HEK293 (cell line): ENCODE data around the gene TMEM263.

ENCODE experiments used
- CTCF ChIA-PET: fragments of 350-600 bp; formaldehyde crosslinking; extraction: SDS; loops from one replicate; lab custom pipeline; 2021; ENCODE audit warnings: antibody characterized with exemption; lab: Yijun Ruan, JAX
- POLR2A ChIA-PET: fragments of 300-600 bp; formaldehyde crosslinking; extraction: SDS; loops from one replicate; lab custom pipeline; 2020; ENCODE audit warnings: antibody characterized with exemption, inconsistent platforms; lab: Yijun Ruan, JAX
- H3K27ac ChIP-seq: fragments of 200-500 bp; sonication (Bioruptor generic); 2 replicates; pipeline ENCODE4 v1.5.1; 2014; ENCODE audit warnings: low read depth, low read length, control low read depth, inconsistent platforms; ENCODE audit errors: extremely low read depth
- H3K36me3 ChIP-seq, 2 experiments: fragments of 200-500 bp in 1 of 2; sonication (Bioruptor generic) in 1 of 2; 1 replicate in 1 of 2; 2 replicates in 1 of 2; pipeline ENCODE4 v1.5.1; 2014 to 2017; ENCODE audit warnings: inconsistent platforms in 2 of 2, low read length in 2 of 2; ENCODE audit not compliant: control insufficient read depth in 2 of 2, insufficient read depth in 1 of 2
- H3K4me1 ChIP-seq: fragments of 200-500 bp; sonication (Bioruptor generic); 2 replicates; pipeline ENCODE4 v1.5.1; 2014; ENCODE audit warnings: mild to moderate bottlenecking, low read length, inconsistent platforms; ENCODE audit not compliant: control insufficient read depth, insufficient read depth
- H3K4me3 ChIP-seq: 2 replicates; pipeline ENCODE4 v1.5.1; 2011; ENCODE audit warnings: low read depth, mild to moderate bottlenecking, control low read depth, low read length, moderate library complexity
- H3K9me3 ChIP-seq: fragments of 200-500 bp; sonication (Bioruptor generic); 2 replicates; pipeline ENCODE4 v1.5.1; 2014; ENCODE audit warnings: low read depth, low read length, inconsistent platforms; ENCODE audit not compliant: control insufficient read depth, insufficient read depth
- EGR2 ChIP-seq: fragments of 450-650 bp; formaldehyde crosslinking; IDR thresholded peaks from 2 replicates; pipeline ENCODE4 v1.5.1; 2016; ENCODE audit warnings: low read depth, missing biosample characterization, missing genetic modification characterization
- GLIS1 ChIP-seq: fragments of 450-650 bp; formaldehyde crosslinking; IDR thresholded peaks from 2 replicates; pipeline ENCODE4 v1.5.1; 2016; ENCODE audit warnings: missing biosample characterization, missing genetic modification characterization
- HOXC10 ChIP-seq: sonication (generic); formaldehyde crosslinking; IDR thresholded peaks from 2 replicates; pipeline ENCODE4 v1.8.1; 2023; ENCODE audit warnings: mild to moderate bottlenecking, missing genetic modification reagents
- MZF1 ChIP-seq: fragments of 450-650 bp; formaldehyde crosslinking; IDR thresholded peaks from 2 replicates; pipeline ENCODE4 v1.5.1; 2017; ENCODE audit warnings: missing biosample characterization, missing genetic modification characterization, borderline replicate concordance
- SETDB1 ChIP-seq: IDR thresholded peaks from one replicate; pipeline ENCODE4 v1.6.1; 2017; ENCODE audit warnings: mild to moderate bottlenecking, low read length, moderate library complexity, mixed read lengths; ENCODE audit not compliant: insufficient read length
- SP7 ChIP-seq: fragments of 450-650 bp; formaldehyde crosslinking; IDR thresholded peaks from 2 replicates; pipeline ENCODE4 v1.5.1; 2016; ENCODE audit warnings: missing biosample characterization, missing genetic modification characterization
- ZNF132 ChIP-seq: fragments of 450-650 bp; formaldehyde crosslinking; IDR thresholded peaks from 2 replicates; pipeline ENCODE4 v1.5.1; 2017; ENCODE audit warnings: missing biosample characterization, missing genetic modification characterization, borderline replicate concordance
- ZNF138 ChIP-seq: fragments of 450-650 bp; formaldehyde crosslinking; IDR thresholded peaks from 2 replicates; pipeline ENCODE4 v1.5.1; 2016; ENCODE audit warnings: missing biosample characterization, missing genetic modification characterization, borderline replicate concordance
- ZNF157 ChIP-seq: fragments of 450-650 bp; formaldehyde crosslinking; IDR thresholded peaks from 2 replicates; pipeline ENCODE4 v1.5.1; 2016; ENCODE audit warnings: missing biosample characterization, missing genetic modification characterization
- ZNF433 ChIP-seq: fragments of 450-650 bp; formaldehyde crosslinking; IDR thresholded peaks from 2 replicates; pipeline ENCODE4 v1.5.1; 2016; ENCODE audit warnings: missing biosample characterization, missing genetic modification characterization, low read depth
- ZNF529 ChIP-seq: fragments of 450-650 bp; formaldehyde crosslinking; IDR thresholded peaks from 2 replicates; pipeline ENCODE4 v1.5.1; 2017; ENCODE audit warnings: missing genetic modification characterization, missing biosample characterization; ENCODE audit not compliant: insufficient replicate concordance
- ZNF701 ChIP-seq: fragments of 450-650 bp; formaldehyde crosslinking; IDR thresholded peaks from 2 replicates; pipeline ENCODE4 v1.5.1; 2016; ENCODE audit warnings: missing biosample characterization, missing genetic modification characterization
- TF ChIP-seq, protein P1 (sequence below): fragments of 450-650 bp; formaldehyde crosslinking; IDR thresholded peaks from 2 replicates; pipeline ENCODE4 v1.5.1; 2016; ENCODE audit warnings: missing biosample characterization, missing genetic modification characterization
- TF ChIP-seq, protein P2 (sequence below): fragments of 450-650 bp; formaldehyde crosslinking; IDR thresholded peaks from 2 replicates; pipeline ENCODE4 v1.5.1; 2016; ENCODE audit warnings: missing biosample characterization, missing genetic modification characterization
- TF ChIP-seq, protein P3 (sequence below): fragments of 450-650 bp; formaldehyde crosslinking; IDR thresholded peaks from 2 replicates; pipeline ENCODE4 v1.5.1; 2017; ENCODE audit warnings: missing biosample characterization, missing genetic modification characterization
- TF ChIP-seq, protein P4 (sequence below): fragments of 450-650 bp; formaldehyde crosslinking; IDR thresholded peaks from 2 replicates; pipeline ENCODE4 v1.5.1; 2016; ENCODE audit warnings: missing biosample characterization, missing genetic modification characterization, low read depth
- TF ChIP-seq, protein P5 (sequence below): fragments of 450-650 bp; formaldehyde crosslinking; IDR thresholded peaks from 2 replicates; pipeline ENCODE4 v1.5.1; 2016; ENCODE audit warnings: missing biosample characterization, missing genetic modification characterization
- TF ChIP-seq, protein P6 (sequence below): fragments of 450-650 bp; formaldehyde crosslinking; IDR thresholded peaks from 2 replicates; pipeline ENCODE4 v1.5.1; 2016; ENCODE audit warnings: missing biosample characterization, missing genetic modification characterization, low read depth
- TF ChIP-seq, protein P7 (sequence below): fragments of 450-650 bp; formaldehyde crosslinking; IDR thresholded peaks from 2 replicates; pipeline ENCODE4 v1.5.1; 2017; ENCODE audit warnings: missing biosample characterization, missing genetic modification characterization
- TF ChIP-seq, protein P8 (sequence below): fragments of 450-650 bp; formaldehyde crosslinking; IDR thresholded peaks from 2 replicates; pipeline ENCODE4 v1.5.1; 2016; ENCODE audit warnings: missing biosample characterization, missing genetic modification characterization

TMEM263 gene

DNA sequence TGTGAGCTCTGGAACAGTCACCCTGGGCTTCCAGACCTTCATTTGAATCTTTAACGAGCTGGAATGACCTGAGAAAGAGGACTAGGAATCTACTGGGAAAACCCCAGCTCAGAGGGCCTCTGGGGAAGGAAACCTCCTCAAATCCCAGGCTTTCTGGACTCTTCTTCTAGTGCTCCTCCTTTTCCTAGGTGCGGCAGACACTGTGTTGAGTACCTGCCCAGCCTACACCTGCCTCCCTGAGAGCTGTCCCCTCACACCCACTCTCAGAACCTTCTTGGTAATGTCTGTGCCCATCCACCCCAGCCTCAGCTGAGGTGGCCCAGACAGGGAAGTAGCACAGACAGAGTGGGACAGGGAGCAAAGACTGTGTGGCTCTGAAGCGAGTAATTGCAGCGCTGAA is 47.9 kb upstream of the TMEM263 start:
- Histone ChIP-seq H3K27ac (no peak overlapping the region), H3K4me1 (no peaks in the 10 kb centered on the region), H3K9me3 (no peaks in the 10 kb centered on the region), H3K36me3 (no peaks in the 10 kb centered on the region), H3K4me3 (no peak overlapping the region)
- TF ChIP-seq ZNF529 (tag by site-specific recombination) (no peak), GLIS1 (tag by site-specific recombination) (no peak)
- TF ChIP-seq, protein P1, sequence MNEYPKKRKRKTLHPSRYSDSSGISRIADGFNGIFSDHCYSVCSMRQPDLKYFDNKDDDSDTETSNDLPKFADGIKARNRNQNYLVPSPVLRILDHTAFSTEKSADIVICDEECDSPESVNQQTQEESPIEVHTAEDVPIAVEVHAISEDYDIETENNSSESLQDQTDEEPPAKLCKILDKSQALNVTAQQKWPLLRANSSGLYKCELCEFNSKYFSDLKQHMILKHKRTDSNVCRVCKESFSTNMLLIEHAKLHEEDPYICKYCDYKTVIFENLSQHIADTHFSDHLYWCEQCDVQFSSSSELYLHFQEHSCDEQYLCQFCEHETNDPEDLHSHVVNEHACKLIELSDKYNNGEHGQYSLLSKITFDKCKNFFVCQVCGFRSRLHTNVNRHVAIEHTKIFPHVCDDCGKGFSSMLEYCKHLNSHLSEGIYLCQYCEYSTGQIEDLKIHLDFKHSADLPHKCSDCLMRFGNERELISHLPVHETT (tag by site-specific recombination): no peak
- TF ChIP-seq, protein P2, sequence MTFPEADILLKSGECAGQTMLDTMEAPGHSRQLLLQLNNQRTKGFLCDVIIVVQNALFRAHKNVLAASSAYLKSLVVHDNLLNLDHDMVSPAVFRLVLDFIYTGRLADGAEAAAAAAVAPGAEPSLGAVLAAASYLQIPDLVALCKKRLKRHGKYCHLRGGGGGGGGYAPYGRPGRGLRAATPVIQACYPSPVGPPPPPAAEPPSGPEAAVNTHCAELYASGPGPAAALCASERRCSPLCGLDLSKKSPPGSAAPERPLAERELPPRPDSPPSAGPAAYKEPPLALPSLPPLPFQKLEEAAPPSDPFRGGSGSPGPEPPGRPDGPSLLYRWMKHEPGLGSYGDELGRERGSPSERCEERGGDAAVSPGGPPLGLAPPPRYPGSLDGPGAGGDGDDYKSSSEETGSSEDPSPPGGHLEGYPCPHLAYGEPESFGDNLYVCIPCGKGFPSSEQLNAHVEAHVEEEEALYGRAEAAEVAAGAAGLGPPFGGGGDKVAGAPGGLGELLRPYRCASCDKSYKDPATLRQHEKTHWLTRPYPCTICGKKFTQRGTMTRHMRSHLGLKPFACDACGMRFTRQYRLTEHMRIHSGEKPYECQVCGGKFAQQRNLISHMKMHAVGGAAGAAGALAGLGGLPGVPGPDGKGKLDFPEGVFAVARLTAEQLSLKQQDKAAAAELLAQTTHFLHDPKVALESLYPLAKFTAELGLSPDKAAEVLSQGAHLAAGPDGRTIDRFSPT (tag by site-specific recombination): no peak
- TF ChIP-seq, protein P3, sequence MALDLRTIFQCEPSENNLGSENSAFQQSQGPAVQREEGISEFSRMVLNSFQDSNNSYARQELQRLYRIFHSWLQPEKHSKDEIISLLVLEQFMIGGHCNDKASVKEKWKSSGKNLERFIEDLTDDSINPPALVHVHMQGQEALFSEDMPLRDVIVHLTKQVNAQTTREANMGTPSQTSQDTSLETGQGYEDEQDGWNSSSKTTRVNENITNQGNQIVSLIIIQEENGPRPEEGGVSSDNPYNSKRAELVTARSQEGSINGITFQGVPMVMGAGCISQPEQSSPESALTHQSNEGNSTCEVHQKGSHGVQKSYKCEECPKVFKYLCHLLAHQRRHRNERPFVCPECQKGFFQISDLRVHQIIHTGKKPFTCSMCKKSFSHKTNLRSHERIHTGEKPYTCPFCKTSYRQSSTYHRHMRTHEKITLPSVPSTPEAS: no peak
- TF ChIP-seq, protein P4, sequence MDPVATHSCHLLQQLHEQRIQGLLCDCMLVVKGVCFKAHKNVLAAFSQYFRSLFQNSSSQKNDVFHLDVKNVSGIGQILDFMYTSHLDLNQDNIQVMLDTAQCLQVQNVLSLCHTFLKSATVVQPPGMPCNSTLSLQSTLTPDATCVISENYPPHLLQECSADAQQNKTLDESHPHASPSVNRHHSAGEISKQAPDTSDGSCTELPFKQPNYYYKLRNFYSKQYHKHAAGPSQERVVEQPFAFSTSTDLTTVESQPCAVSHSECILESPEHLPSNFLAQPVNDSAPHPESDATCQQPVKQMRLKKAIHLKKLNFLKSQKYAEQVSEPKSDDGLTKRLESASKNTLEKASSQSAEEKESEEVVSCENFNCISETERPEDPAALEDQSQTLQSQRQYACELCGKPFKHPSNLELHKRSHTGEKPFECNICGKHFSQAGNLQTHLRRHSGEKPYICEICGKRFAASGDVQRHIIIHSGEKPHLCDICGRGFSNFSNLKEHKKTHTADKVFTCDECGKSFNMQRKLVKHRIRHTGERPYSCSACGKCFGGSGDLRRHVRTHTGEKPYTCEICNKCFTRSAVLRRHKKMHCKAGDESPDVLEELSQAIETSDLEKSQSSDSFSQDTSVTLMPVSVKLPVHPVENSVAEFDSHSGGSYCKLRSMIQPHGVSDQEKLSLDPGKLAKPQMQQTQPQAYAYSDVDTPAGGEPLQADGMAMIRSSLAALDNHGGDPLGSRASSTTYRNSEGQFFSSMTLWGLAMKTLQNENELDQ (tag by site-specific recombination): no peak
- TF ChIP-seq, protein P5, sequence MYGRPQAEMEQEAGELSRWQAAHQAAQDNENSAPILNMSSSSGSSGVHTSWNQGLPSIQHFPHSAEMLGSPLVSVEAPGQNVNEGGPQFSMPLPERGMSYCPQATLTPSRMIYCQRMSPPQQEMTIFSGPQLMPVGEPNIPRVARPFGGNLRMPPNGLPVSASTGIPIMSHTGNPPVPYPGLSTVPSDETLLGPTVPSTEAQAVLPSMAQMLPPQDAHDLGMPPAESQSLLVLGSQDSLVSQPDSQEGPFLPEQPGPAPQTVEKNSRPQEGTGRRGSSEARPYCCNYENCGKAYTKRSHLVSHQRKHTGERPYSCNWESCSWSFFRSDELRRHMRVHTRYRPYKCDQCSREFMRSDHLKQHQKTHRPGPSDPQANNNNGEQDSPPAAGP (tag by site-specific recombination): no peak
- TF ChIP-seq, protein P6, sequence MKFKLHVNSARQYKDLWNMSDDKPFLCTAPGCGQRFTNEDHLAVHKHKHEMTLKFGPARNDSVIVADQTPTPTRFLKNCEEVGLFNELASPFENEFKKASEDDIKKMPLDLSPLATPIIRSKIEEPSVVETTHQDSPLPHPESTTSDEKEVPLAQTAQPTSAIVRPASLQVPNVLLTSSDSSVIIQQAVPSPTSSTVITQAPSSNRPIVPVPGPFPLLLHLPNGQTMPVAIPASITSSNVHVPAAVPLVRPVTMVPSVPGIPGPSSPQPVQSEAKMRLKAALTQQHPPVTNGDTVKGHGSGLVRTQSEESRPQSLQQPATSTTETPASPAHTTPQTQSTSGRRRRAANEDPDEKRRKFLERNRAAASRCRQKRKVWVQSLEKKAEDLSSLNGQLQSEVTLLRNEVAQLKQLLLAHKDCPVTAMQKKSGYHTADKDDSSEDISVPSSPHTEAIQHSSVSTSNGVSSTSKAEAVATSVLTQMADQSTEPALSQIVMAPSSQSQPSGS (tag by site-specific recombination): no peak
- ChIA-PET CTCF (interaction anchor here (2.3 kb wide), 1 partner anchor 12 kb away, joined by 10 read pairs; no protein-coding TSS in a partner anchor), POLR2A (no interaction called here)

DNA sequence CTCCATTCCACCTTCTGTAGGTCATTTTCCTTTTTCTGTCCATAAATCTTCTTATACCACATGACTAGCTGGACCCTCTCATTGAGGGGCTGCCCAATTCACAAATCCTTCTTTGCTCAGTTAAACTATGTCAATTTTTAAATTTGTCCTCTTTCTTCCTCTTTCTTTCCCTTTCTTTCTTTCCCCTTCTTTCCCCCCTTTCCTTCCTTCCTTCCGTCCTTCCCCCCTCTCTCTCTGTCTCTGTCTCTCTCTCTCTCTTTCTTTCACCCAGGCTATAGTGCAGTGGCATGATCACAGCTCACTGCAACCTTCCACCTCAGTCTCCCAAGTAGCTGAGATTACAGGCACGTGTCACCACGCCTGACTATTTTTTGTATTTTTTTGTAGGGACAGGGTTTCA is 47.1 kb upstream of the TMEM263 start:
- no peak for TF ChIP-seq EGR2 (tag by site-specific recombination)
- no peak for TF ChIP-seq SP7 (tag by site-specific recombination)
- TF ChIP-seq, protein P7, sequence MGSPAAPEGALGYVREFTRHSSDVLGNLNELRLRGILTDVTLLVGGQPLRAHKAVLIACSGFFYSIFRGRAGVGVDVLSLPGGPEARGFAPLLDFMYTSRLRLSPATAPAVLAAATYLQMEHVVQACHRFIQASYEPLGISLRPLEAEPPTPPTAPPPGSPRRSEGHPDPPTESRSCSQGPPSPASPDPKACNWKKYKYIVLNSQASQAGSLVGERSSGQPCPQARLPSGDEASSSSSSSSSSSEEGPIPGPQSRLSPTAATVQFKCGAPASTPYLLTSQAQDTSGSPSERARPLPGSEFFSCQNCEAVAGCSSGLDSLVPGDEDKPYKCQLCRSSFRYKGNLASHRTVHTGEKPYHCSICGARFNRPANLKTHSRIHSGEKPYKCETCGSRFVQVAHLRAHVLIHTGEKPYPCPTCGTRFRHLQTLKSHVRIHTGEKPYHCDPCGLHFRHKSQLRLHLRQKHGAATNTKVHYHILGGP: no peak
- TF ChIP-seq ZNF701 (tag by site-specific recombination): no peak
- TF ChIP-seq, protein P8, sequence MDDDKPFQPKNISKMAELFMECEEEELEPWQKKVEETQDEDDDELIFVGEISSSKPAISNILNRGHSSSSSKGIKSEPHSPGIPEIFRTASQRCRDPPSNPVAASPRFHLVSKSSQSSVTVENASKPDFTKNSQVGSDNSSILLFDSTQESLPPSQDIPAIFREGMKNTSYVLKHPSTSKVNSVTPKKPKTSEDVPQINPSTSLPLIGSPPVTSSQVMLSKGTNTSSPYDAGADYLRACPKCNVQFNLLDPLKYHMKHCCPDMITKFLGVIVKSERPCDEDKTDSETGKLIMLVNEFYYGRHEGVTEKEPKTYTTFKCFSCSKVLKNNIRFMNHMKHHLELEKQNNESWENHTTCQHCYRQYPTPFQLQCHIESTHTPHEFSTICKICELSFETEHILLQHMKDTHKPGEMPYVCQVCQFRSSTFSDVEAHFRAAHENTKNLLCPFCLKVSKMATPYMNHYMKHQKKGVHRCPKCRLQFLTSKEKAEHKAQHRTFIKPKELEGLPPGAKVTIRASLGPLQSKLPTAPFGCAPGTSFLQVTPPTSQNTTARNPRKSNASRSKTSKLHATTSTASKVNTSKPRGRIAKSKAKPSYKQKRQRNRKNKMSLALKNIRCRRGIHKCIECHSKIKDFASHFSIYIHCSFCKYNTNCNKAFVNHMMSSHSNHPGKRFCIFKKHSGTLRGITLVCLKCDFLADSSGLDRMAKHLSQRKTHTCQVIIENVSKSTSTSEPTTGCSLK (tag by site-specific recombination): no peak
- no peak for TF ChIP-seq SETDB1
- no peak for TF ChIP-seq MZF1 (tag by site-specific recombination)
- no peak for TF ChIP-seq HOXC10 (CRISPR knock-in tag)
- TF ChIP-seq ZNF157 (tag by site-specific recombination): no peak
- no peak for TF ChIP-seq ZNF433 (tag by site-specific recombination)
- no peak for TF ChIP-seq ZNF132
- no peak for TF ChIP-seq ZNF138 (tag by site-specific recombination)
- TF ChIP-seq, all 188 proteins: peak for 0
- no peaks in the 10 kb centered on the region for H3K9me3 ChIP-seq
- ChIA-PET POLR2A (no interaction called here), CTCF (interaction anchor here (2.3 kb wide), 1 partner anchor 11 kb away, joined by 10 read pairs; no protein-coding TSS in a partner anchor)
- H3K27ac ChIP-seq: no peak overlapping the region
- H3K4me3 ChIP-seq: no peak overlapping the region
- H3K36me3 ChIP-seq: no peaks in the 10 kb centered on the region
- H3K4me1 ChIP-seq: no peaks in the 10 kb centered on the region
